Activated CD4-positive, alpha-beta T cell treated with anti-CD3 and anti-CD28 coated beads for 4 hours (primary cell): ENCODE results near the gene PRKD3.

ENCODE experiments used
- DNase-seq, 2 donors: peaks; one replicate each; pipeline ENCODE4 v3.0.0-alpha.2; 2020

The PRKD3 gene

GRCh38 chr2:37324786-37325624 is at the start of gene PRKD3:
PRKD3 (minus strand) TSS chr2:37324833; CDS start chr2:37316524, 8,309 bp downstream.
- peak; percentile 64 to 65 for DNase-seq

GRCh38 chr2:37372000-37372399 is 47.4 kb upstream of the PRKD3 start:
- no peak for DNase-seq

- DNase-seq = no peak
Observed at GRCh38 chr2:37370666-37371065, 46.0 kb upstream of the PRKD3 start.

- DNase-seq = peak; percentile 26 to 48
Observed at GRCh38 chr2:37367984-37368383, 43.4 kb upstream of the PRKD3 start.

GRCh38 chr2:37367310-37367709 is 42.7 kb upstream of the PRKD3 start:
- no peak for DNase-seq

- no peak for DNase-seq
Observed at GRCh38 chr2:37366773-37367172, 42.1 kb upstream of the PRKD3 start.

- no peak for DNase-seq
Observed at GRCh38 chr2:37365669-37366068, 41.0 kb upstream of the PRKD3 start.

- DNase-seq = no peak
Observed at GRCh38 chr2:37364351-37364750, 39.7 kb upstream of the PRKD3 start.

GRCh38 chr2:37361994-37362698 is 37.5 kb upstream of the PRKD3 start:
- no peak for DNase-seq

GRCh38 chr2:37361216-37361815 is 36.7 kb upstream of the PRKD3 start:
- no peak for DNase-seq

GRCh38 chr2:37358466-37358865 is 33.8 kb upstream of the PRKD3 start:
- DNase-seq = no peak

GRCh38 chr2:37357530-37357929 is 32.9 kb upstream of the PRKD3 start:
- DNase-seq = no peak

- no peak for DNase-seq
Observed at GRCh38 chr2:37357069-37357468, 32.4 kb upstream of the PRKD3 start.

GRCh38 chr2:37356299-37356698 is 31.7 kb upstream of the PRKD3 start:
- DNase-seq = no peak

- DNase-seq = no peak
Observed at GRCh38 chr2:37355735-37356134, 31.1 kb upstream of the PRKD3 start.

- no peak for DNase-seq
Observed at GRCh38 chr2:37354531-37354930, 29.9 kb upstream of the PRKD3 start.

GRCh38 chr2:37350034-37350433 is 25.4 kb upstream of the PRKD3 start:
- DNase-seq = no peak

- DNase-seq = no peak
Observed at GRCh38 chr2:37349231-37349860, 24.7 kb upstream of the PRKD3 start.

- DNase-seq = no peak
Observed at GRCh38 chr2:37348155-37348554, 23.5 kb upstream of the PRKD3 start.

- peak; percentile 67 to 70 for DNase-seq
Observed at GRCh38 chr2:37344453-37345361, 20.1 kb upstream of the PRKD3 start, which contains the start of gene QPCT. QPCT (plus strand) TSS chr2:37344630; CDS start chr2:37344732, 102 bp downstream.

GRCh38 chr2:37343537-37344434 is 19.2 kb upstream of the PRKD3 start:
- no peak for DNase-seq
